SK-MEL-5 (cell line): ENCODE measurements around the gene ANXA10. TPM values are rescaled to one million over a fixed set of nuclear protein-coding genes. Genes with fewer than 3 reads are reported as not detected.

ENCODE experiments used
- DNase-seq: peaks from one replicate; pipeline ENCODE4 v3.0.0-alpha.2; 2016; ENCODE audit warnings: low read depth, low spot score
- in situ Hi-C: cut with HindIII; loops from 2 replicates; pipeline ENCODE4 v1.10.0; 2016; ENCODE audit warnings: low sequenced_read_pairs, high pct_unique_total_duplicates, low pct_unique_long_range_greater_than_20kb
- total RNA-seq: library from RNA; depleted of rRNA; stranded (reverse); fragments of >200 nt; shearing (Covaris generic); gene quantifications from 2 replicates; pipeline ENCODE4 v1.2.3, GENCODE V29; 2014

The ANXA10 gene
- total RNA-seq, 1 experiment from 2014 or later = not detected

GRCh38 chr4:168141733-168142132, 49.4 kb downstream of the ANXA10 start:
- DNase-seq = no peak
- in situ Hi-C loops = no loop called here

- in situ Hi-C loops = no loop called here
- DNase-seq = no peak
These were observed 51.3 kb downstream of the ANXA10 start for GRCh38 chr4:168143601-168144000.

GRCh38 chr4:168150420-168151050, 58.2 kb downstream of the ANXA10 start:
- DNase-seq = no peak
- in situ Hi-C loops = no loop called here

GRCh38 chr4:168151327-168151726, 59.0 kb downstream of the ANXA10 start:
- DNase-seq = no peak
- in situ Hi-C loops = no loop called here

- in situ Hi-C loops = no loop called here
- peak; percentile 50 for DNase-seq
These were observed 60.6 kb downstream of the ANXA10 start for GRCh38 chr4:168152837-168153500.

GRCh38 chr4:168153596-168154440, 61.5 kb downstream of the ANXA10 start:
- peak; percentile 83 for DNase-seq
- in situ Hi-C loops = no loop called here

- no peak for DNase-seq
- in situ Hi-C loops = no loop called here
These were observed 62.4 kb downstream of the ANXA10 start for GRCh38 chr4:168154546-168155277.

- in situ Hi-C loops = no loop called here
- no peak for DNase-seq
These were observed 70.3 kb downstream of the ANXA10 start for GRCh38 chr4:168162604-168163003.

- in situ Hi-C loops = no loop called here
- no peak for DNase-seq
These were observed 70.8 kb downstream of the ANXA10 start for GRCh38 chr4:168163106-168163505.

- in situ Hi-C loops = no loop called here
- DNase-seq = no peak
These were observed 71.7 kb downstream of the ANXA10 start for GRCh38 chr4:168164045-168164444.

GRCh38 chr4:168164915-168165548, 72.7 kb downstream of the ANXA10 start:
- in situ Hi-C loops = no loop called here
- no peak for DNase-seq

GRCh38 chr4:168167714-168168284, 75.5 kb downstream of the ANXA10 start:
- no peak for DNase-seq
- in situ Hi-C loops = no loop called here

- in situ Hi-C loops = no loop called here
- no peak for DNase-seq
These were observed 82.0 kb downstream of the ANXA10 start for GRCh38 chr4:168174308-168174707.

- in situ Hi-C loops = no loop called here
- no peak for DNase-seq
These were observed 85.3 kb downstream of the ANXA10 start for GRCh38 chr4:168177546-168178149.

GRCh38 chr4:168183717-168184571, 91.6 kb downstream of the ANXA10 start:
- in situ Hi-C loops = no loop called here
- peak; percentile 54 for DNase-seq

- in situ Hi-C loops = no loop called here
- no peak for DNase-seq
These were observed 96.4 kb downstream of the ANXA10 start for GRCh38 chr4:168188754-168189153.
